AG04449 (cell line): ENCODE results near the gene TEN1.

Experiments used
- CTCF ChIA-PET: fragments of 350-600 bp; formaldehyde crosslinking; extraction: SDS; loops from one replicate; lab custom pipeline; 2021; ENCODE audit warnings: antibody characterized with exemption; lab: Yijun Ruan, JAX
- POLR2A ChIA-PET: fragments of 400-600, 350-600 bp; formaldehyde crosslinking; extraction: SDS; loops from one replicate; lab custom pipeline; 2020; ENCODE audit warnings: antibody characterized with exemption, inconsistent platforms; lab: Yijun Ruan, JAX
- DNase-seq: peaks from one replicate; pipeline ENCODE4 v3.0.0-alpha.2; 2010; ENCODE audit warnings: low read depth, low spot score
- H3K4me3 ChIP-seq: 2 replicates; pipeline ENCODE4 v1.5.1; 2011; ENCODE audit warnings: low read depth, mild to moderate bottlenecking, control low read depth, low read length
- TF ChIP-seq, protein P1 (sequence below): IDR thresholded peaks from one replicate; pipeline ENCODE4 v1.5.1; 2011; ENCODE audit warnings: mild to moderate bottlenecking, moderate library complexity, low read length, control low read depth, inconsistent platforms; ENCODE audit not compliant: insufficient read depth; ENCODE audit errors: missing control alignments

The TEN1 gene

GRCh38 chr17:76049836-76050537 is 70.9 kb downstream of the TEN1 start:
- no peak overlapping the region for H3K4me3 ChIP-seq
- no peak for DNase-seq
- CTCF ChIA-PET = interaction anchor here (1.0 to 1.8 kb wide), 3 partner anchors 36 to 230 kb away, joined by 3 to 8 read pairs (median 7); no protein-coding TSS in a partner anchor
- POLR2A ChIA-PET = no interaction called here
- TF ChIP-seq, protein P1, sequence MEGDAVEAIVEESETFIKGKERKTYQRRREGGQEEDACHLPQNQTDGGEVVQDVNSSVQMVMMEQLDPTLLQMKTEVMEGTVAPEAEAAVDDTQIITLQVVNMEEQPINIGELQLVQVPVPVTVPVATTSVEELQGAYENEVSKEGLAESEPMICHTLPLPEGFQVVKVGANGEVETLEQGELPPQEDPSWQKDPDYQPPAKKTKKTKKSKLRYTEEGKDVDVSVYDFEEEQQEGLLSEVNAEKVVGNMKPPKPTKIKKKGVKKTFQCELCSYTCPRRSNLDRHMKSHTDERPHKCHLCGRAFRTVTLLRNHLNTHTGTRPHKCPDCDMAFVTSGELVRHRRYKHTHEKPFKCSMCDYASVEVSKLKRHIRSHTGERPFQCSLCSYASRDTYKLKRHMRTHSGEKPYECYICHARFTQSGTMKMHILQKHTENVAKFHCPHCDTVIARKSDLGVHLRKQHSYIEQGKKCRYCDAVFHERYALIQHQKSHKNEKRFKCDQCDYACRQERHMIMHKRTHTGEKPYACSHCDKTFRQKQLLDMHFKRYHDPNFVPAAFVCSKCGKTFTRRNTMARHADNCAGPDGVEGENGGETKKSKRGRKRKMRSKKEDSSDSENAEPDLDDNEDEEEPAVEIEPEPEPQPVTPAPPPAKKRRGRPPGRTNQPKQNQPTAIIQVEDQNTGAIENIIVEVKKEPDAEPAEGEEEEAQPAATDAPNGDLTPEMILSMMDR = no peak
